CD4-positive, alpha-beta T cell treated with Interleukin-4 for 1 hour (primary cell): ENCODE data around the gene GALNT15.

Source experiments
- DNase-seq, 2 donors: peaks; one replicate each; pipeline ENCODE4 v3.0.0-alpha.2; 2020 to 2022

The GALNT15 gene

GRCh38 chr3:16174389-16174788 is at the start of gene GALNT15:
GALNT15 (plus strand) TSS chr3:16174680; CDS start chr3:16175152, 472 bp downstream.
- no peak for DNase-seq

GRCh38 chr3:16126634-16127033 is 47.8 kb upstream of the GALNT15 start:
- no peak for DNase-seq

- no peak for DNase-seq
Observed at GRCh38 chr3:16127249-16127648, 47.2 kb upstream of the GALNT15 start.

GRCh38 chr3:16130066-16130465 is 44.4 kb upstream of the GALNT15 start:
- no peak for DNase-seq

- no peak for DNase-seq
Observed at GRCh38 chr3:16132190-16132589, 42.3 kb upstream of the GALNT15 start.

- DNase-seq: no peak
Observed at GRCh38 chr3:16132928-16133327, 41.6 kb upstream of the GALNT15 start.

- DNase-seq: no peak
Observed at GRCh38 chr3:16134173-16134928, 40.1 kb upstream of the GALNT15 start.

- no peak for DNase-seq
Observed at GRCh38 chr3:16136055-16136454, 38.4 kb upstream of the GALNT15 start.

- DNase-seq: no peak
Observed at GRCh38 chr3:16137044-16137443, 37.4 kb upstream of the GALNT15 start.

GRCh38 chr3:16137977-16138376 is 36.5 kb upstream of the GALNT15 start:
- no peak for DNase-seq

- DNase-seq: no peak
Observed at GRCh38 chr3:16140116-16140893, 34.2 kb upstream of the GALNT15 start.

- no peak for DNase-seq
Observed at GRCh38 chr3:16140894-16141285, 33.6 kb upstream of the GALNT15 start.

GRCh38 chr3:16142350-16143025 is 32.0 kb upstream of the GALNT15 start:
- DNase-seq: no peak

- no peak for DNase-seq
Observed at GRCh38 chr3:16143861-16144447, 30.5 kb upstream of the GALNT15 start.

- no peak for DNase-seq
Observed at GRCh38 chr3:16145176-16145575, 29.3 kb upstream of the GALNT15 start.

- no peak for DNase-seq
Observed at GRCh38 chr3:16146015-16146730, 28.3 kb upstream of the GALNT15 start.

GRCh38 chr3:16147220-16147994 is 27.1 kb upstream of the GALNT15 start:
- no peak for DNase-seq

- no peak for DNase-seq
Observed at GRCh38 chr3:16148213-16148612, 26.3 kb upstream of the GALNT15 start.

GRCh38 chr3:16148783-16149182 is 25.7 kb upstream of the GALNT15 start:
- DNase-seq: no peak

- no peak for DNase-seq
Observed at GRCh38 chr3:16150285-16150684, 24.2 kb upstream of the GALNT15 start.

GRCh38 chr3:16151109-16151508 is 23.4 kb upstream of the GALNT15 start:
- DNase-seq: no peak

GRCh38 chr3:16168211-16168610 is 6.3 kb upstream of the GALNT15 start:
- no peak for DNase-seq
